SK-N-SH (cell line): ENCODE data around the gene GARIN1A.
"Not testable (repeated sequence)": the region's sequence is repeated elsewhere in the genome, so short reads cannot be mapped to it uniquely, and the experiment has no call there.

Experiments
- CHD2 ChIP-seq: fragments of 150-350 bp; IDR thresholded peaks from 2 replicates; pipeline ENCODE4 v1.6.1; 2018; ENCODE audit warnings: low read length; ENCODE audit not compliant: partially characterized antibody
- TAF1 ChIP-seq: IDR thresholded peaks from 2 replicates; pipeline ENCODE4 v1.6.1; 2012; ENCODE audit warnings: low read depth, mild to moderate bottlenecking, low read length, moderate library complexity, borderline replicate concordance
- USF1 ChIP-seq: IDR thresholded peaks from 2 replicates; pipeline ENCODE4 v1.4.0; 2012; ENCODE audit warnings: low read depth, borderline replicate concordance
- TF ChIP-seq, protein P1 (sequence below): IDR thresholded peaks from 2 replicates; pipeline ENCODE4; 2012
- TF ChIP-seq, protein P2 (sequence below): fragments of 200-600 bp; sonication (generic); IDR thresholded peaks from 2 replicates; pipeline ENCODE4 v1.6.1; 2017; ENCODE audit warnings: antibody characterized with exemption, mild to moderate bottlenecking, moderate library complexity

- TF ChIP-seq, protein P1, sequence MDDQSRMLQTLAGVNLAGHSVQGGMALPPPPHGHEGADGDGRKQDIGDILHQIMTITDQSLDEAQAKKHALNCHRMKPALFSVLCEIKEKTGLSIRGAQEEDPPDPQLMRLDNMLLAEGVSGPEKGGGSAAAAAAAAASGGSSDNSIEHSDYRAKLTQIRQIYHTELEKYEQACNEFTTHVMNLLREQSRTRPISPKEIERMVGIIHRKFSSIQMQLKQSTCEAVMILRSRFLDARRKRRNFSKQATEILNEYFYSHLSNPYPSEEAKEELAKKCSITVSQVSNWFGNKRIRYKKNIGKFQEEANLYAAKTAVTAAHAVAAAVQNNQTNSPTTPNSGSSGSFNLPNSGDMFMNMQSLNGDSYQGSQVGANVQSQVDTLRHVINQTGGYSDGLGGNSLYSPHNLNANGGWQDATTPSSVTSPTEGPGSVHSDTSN: not testable (repeated sequence)
- TF ChIP-seq, protein P2, sequence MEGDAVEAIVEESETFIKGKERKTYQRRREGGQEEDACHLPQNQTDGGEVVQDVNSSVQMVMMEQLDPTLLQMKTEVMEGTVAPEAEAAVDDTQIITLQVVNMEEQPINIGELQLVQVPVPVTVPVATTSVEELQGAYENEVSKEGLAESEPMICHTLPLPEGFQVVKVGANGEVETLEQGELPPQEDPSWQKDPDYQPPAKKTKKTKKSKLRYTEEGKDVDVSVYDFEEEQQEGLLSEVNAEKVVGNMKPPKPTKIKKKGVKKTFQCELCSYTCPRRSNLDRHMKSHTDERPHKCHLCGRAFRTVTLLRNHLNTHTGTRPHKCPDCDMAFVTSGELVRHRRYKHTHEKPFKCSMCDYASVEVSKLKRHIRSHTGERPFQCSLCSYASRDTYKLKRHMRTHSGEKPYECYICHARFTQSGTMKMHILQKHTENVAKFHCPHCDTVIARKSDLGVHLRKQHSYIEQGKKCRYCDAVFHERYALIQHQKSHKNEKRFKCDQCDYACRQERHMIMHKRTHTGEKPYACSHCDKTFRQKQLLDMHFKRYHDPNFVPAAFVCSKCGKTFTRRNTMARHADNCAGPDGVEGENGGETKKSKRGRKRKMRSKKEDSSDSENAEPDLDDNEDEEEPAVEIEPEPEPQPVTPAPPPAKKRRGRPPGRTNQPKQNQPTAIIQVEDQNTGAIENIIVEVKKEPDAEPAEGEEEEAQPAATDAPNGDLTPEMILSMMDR: not testable (repeated sequence)
- not testable (repeated sequence) for TF ChIP-seq USF1, CHD2, TAF1
Measured at GRCh38 chr7:128633915-128634314, 38.2 kb upstream of the GARIN1A start.
